Ecto neural progenitor cell (in vitro differentiated cells): ENCODE measurements around the gene BRMS1.
"Not testable (repeated sequence)": the region's sequence is repeated elsewhere in the genome, so short reads cannot be mapped to it uniquely, and the experiment has no call there.

Experiments used
- DNase-seq: peaks from one replicate; pipeline ENCODE4 v3.0.0-alpha.2; 2018; ENCODE audit warnings: low spot score

BRMS1 gene

GRCh38 chr11:66363187-66363601 is 18.3 kb upstream of the BRMS1 start:
- no peak for DNase-seq

DNA sequence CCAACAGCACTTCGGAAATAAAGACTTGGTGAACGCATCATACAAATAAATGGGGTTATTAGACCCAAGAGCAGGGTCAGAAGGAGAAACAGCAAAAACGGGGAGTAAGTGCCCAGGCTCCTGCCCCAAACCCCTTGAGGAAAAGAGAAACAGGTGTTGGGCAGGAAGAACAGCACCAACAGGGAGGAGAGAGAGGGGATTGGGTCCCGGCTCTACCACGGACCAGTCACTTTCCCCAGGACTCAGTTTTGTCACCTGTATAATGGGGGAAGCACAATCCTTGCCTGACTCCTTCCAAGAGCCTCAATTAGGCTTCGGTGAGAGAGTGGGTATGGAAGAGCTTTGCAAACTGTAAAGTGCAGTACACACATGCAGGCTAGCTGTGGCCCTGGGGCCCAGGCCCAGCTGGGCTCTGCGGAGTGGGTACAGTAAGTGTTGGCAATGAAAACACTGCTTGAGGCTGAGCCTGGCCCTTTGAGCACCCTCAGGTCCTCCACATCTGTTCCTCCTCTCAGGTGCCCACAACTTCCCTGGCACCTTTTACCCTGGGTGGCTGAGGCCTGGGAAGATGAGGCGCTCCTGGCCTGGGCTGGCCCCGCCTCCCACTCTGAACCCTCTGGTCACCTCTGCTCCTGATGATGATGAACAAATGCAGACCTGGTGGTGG is 17.7 kb upstream of the BRMS1 start:
- DNase-seq, result no peak

DNA sequence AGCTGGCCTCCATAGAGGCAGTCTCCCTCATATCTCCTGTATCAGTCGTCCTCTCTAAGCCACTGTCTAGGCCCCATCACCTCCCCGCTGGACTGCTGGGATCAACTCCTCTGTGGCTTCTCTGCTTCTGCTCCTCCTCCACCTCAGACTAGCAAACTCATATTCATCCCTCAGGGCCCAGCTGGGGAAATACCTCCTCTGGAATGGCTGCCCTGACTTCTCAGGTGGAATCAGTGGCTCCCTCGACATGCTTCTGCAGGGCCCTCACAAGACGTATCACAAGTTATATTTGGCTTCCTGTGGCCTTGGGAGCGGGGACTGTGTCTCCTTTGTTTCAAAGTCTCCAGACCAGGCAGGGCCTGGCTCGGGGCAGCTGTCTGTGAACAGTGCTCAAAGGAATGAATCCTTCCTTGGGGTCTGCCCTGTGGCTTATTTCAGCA is 16.6 kb upstream of the BRMS1 start:
- no peak for DNase-seq

DNA sequence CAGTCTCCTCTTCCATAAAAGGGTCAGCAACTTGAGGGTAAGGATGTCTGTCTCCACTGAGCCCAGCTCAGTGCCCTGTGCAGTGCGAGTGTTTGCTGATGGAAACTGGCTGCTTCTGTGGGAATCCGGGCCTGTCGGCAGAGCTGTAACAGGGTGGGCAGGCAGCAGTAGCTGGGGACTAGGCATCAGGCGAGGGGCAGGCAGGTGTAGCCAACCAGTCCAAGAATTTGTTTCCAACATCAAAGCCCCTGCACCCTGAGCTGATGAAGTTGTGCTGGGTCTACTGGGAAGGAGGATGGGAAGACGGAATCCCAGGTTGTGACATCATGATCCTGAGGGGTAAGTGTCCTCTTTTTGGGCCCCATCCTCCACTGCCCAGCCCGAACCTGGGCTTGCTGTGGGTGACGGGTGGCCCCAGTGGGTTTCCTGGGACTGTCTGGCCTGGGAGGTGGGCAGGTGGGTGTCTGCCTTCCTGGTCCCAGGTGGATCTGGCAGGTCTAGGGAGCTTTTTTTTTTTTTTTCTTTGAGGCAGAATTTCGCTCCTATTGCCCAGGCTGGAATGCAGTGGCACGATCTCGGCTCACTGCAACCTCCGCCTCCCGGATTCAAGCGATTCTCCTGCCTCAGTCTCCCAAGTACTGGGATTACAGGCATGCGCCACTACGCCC is 15.6 kb upstream of the BRMS1 start:
- no peak for DNase-seq

GRCh38 chr11:66359662-66360087 is 14.8 kb upstream of the BRMS1 start:
- DNase-seq, result no peak

- not testable (repeated sequence) for DNase-seq
These were observed 5.8 kb upstream of the BRMS1 start for GRCh38 chr11:66350560-66351235.

DNA sequence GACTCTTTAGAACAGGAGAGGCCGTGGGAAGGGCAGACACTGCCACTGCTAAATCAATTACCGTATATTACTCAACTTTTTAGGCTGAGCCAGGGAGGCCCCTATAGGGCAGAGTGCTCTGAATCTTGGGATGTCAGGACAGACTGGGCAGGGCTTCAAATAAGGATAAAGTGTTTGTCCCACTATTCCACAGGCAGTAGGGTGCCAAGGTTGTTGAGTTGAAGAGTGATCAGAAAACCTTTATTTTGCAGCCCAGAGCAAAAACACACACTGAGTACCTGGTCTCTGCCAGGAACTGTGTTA is 4.1 kb upstream of the BRMS1 start:
- peak; percentile 37 for DNase-seq

DNA sequence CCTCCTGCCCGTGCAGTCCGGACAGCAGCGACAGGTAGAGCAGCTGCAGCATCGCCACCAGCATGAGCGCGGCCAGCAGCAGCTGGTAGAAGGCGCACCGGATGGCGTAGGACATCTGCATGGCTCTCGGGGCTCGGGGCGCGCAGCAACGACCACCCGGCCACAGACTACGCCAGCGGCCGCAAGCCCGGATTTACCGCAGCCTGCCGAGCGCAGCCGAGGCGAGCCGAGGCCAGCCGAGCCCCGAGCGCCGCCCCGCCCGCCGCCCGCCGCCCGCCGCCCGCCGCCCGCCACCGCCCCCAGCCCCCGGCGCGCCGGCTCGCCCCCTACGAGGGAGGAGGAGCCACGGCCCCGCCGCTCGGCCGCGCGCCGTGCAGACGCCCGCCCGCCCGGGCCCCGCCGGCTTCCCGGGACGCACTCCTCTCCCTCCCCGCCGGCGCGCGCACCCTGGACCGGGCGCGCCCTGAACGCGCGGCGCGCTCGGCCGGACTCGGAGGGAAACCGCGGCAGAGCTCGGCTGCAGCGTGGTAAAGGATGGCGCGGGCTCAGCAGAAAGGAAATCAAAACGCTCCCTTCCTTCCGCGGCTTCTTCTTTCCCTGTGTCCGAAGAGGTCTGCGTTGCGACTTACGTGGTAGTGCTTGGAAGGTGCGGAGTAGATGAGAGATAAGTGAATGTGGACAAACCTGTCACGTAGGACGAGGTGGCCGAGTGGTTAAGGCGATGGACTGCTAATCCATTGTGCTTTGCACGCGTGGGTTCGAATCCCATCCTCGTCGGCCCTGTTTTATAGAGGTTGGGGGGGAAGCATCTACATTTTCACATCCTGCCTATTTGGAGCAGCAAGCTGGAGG is 2.7 kb upstream of the BRMS1 start, which contains the start of gene B4GAT1:
Gene B4GAT1, minus strand, starts transcription at position 205 of the 852 bp plus-strand sequence. Its CDS starts 84 bp downstream, at position 121.
- peak; percentile 89 for DNase-seq

DNA sequence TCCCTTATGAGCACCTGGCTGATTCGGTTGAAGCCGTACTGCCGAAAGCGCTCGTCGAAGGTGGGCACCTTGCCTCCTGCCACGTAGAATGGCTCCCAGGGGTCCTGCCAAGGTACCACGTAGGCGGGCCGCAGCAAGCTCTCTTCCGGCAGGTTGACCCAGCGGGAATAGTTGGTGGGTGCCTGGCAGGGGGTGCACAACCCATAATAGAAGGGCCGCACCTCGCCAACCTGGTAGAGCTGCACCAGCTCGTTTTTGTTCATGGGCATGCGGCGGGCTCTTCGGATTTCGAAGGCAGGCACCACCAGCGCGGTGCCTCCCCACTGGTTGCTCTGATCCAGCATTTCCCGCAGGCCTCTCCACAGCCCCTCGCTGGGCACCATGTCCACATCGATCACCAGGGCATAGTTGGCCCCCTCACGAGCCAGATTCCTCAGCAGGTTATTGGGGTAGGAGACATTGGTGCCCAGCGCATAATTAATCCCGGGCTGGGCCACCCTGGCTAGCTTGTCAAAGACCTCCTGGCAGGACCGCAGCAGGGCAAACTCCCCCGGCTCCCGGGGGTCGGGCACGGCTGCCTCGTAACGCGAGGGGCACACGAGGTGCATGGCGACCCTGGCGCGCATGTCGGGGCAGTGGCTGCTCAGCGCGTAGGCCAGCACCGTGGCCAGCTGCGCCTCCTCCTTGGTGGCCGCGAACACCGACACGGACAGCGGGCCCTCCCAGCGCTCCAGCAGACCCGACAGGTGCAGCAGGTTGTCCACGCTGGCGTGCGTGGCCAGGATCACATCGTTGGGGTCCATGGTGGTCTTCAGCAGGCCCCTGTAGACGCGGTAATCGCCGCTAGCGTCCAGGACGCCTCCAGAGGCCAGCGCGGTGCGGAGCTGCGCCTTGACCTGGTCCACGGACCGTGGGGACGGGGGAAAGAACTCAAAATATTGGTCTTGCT is 1.8 kb upstream of the BRMS1 start:
- DNase-seq, result peak; percentile 62

DNA sequence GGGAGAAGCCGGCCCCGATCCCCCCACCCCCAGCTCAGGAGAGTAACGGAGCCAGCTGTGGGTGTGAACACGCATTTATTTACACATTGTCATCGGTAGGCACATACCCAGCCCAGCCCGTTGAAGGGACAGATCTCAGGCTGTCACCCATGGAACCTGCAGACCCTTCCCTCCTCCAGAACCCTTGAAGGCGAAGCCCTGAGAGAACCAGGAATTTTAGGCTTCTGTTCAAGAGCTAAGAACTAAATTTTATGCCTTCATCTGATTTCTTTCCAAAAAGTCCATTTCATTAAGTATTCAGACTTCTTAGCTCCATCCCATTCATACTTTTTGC is 379 bp upstream of the BRMS1 start:
- no peak for DNase-seq

- no peak for DNase-seq
These were observed 1.7 kb downstream of the BRMS1 start for GRCh38 chr11:66343176-66343575.

- DNase-seq, result peak; percentile 41
These were observed 3.3 kb downstream of the BRMS1 start for GRCh38 chr11:66341502-66342126.

DNA sequence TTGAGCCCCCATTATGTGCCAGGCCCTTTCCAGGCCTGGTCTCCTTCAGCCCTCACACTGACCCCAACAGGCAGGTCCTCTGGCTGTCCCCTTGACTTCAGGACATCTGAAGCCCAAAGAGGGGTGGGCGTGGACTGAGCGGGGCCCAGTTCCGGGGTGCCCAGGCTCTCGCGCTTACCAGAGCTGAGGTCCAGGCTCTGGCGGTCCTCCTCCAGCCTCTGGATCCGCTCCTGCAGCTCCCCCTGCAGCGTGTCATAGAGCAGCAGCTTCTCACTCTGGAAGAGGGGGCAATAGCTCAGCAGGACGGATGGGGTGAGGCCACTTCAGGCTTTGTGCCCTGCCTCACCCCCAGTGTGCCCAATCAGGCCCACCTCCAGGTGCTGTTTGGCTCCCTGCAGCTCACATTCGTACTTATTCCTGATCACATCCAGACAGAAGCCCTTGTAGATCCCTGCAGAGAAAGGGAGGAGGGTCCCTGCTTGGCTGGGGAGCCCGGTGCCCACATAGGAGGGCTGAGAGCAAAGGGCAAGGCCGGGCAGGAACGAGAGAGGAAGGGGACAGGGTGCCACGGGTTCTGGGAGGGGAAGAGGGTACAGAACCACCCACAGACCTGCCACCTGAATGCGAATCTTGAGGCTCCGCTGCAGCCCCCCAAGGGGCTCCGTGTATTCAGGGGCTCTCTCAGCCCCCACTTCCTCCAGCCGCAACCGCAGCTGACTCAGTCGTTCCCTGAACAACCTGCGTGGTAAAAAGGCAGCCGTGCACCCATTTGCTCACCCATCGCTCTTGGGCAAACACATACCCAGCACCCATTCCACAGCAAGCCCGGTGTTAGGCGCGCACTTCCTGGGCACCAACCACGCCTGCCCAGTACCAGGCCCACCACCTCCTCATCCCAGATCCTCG is 4.1 kb downstream of the BRMS1 start:
- peak; percentile 44 for DNase-seq

GRCh38 chr11:66339686-66340483 is 5.0 kb downstream of the BRMS1 start:
- no peak for DNase-seq

GRCh38 chr11:66339162-66339675 is 5.7 kb downstream of the BRMS1 start:
- no peak for DNase-seq

DNA sequence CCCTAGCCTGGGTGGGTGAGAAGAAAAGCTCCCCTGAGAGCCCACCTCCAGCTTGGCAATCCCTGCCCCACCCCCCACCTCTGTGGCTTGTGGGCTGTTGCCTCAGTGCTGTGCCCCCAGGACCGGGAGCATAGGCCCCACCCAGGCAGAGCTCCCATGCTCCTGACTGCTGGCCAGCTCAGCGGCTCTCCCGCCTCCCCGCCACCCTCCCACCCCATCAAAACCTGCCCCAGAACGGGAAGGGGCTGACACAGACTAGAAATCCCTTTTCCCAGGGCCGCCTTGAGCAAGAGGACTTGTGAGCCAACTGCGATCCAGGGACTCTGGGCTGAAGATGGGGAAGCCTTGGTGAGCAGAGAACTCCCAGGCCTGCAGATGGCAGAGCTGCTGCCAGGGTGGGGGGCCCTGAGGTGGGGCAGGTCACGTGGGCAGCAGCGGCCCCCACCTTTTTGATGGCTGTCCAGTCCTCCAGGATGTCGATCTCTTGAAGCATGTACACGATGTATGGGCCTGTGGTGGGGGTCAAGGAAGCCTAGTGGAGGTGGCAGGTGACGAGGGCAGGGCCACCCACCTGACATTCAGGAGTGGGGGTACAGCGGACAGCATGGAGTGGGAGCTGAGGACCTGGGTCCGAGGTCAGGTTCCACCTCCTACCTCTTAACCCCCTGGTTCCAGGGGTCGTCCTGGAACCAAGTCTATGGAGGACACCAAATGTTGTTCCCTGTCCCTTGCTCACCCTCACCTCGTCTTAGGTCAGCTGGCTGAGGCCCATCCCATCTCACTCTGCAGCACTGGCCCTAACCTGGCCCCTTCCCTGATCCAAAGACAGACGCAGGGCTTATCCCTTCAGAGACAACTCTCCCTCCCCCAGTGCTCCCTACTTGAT is 6.4 kb downstream of the BRMS1 start:
- DNase-seq, result peak; percentile 42

GRCh38 chr11:66337103-66337899 is 7.6 kb downstream of the BRMS1 start:
- peak; percentile 48 for DNase-seq
